ENCODE measurements around the gene NR2E3. TPM values are rescaled to one million over a fixed set of nuclear protein-coding genes. Genes with fewer than 3 reads are reported as not detected.
A peak's percentile ranks its signal among the peaks of the same experiment; 100 is the strongest.

NR2E3 gene
- total RNA-seq, 1 experiment from 2014 or later: 0.31 TPM

- peak overlapping the region; percentile 5 for H3K18ac ChIP-seq (ENCODE audit: insufficient read length, low read depth, low read length)
These were observed 3.2 kb upstream of the NR2E3 start for GRCh38 chr15:71807125-71807629.

More at GRCh38 chr15:71807125-71807629, 3.2 kb upstream of the NR2E3 start:
- Histone ChIP-seq H2AK5ac (ENCODE audit: insufficient read length, low read length) (no peak overlapping the region), H2BK12ac (ENCODE audit: insufficient read length, low read depth, low read length) (no peak overlapping the region), H3K79me2 (ENCODE audit: insufficient read depth, low read length) (no peaks in the 10 kb centered on the region), H4K20me1 (ENCODE audit: control insufficient read depth, insufficient read depth, insufficient read length) (no peaks in the 10 kb centered on the region), H3K23ac (ENCODE audit: insufficient read length, low read depth, low read length) (no peak overlapping the region), H3K4ac (ENCODE audit: low read depth, low read length) (no peak overlapping the region), H3K9me3 (ENCODE audit: control insufficient read depth, low read depth, low read length) (no peaks in the 10 kb centered on the region), H3K23me2 (ENCODE audit: insufficient read length, low read depth, low read length, poor library complexity, severe bottlenecking) (no peaks in the 10 kb centered on the region), H3K4me1 (ENCODE audit: insufficient read depth, low read length) (peaks cover 7% of the 10 kb centered on the region; the same call in 1 of the 2 replicates), H3K56ac (ENCODE audit: insufficient read length, low read depth, low read length) (no peak overlapping the region), H4K8ac (replicated peaks; ENCODE audit: insufficient read length, low read depth, low read length) (no peak overlapping the region), H3K9ac (ENCODE audit: extremely low read depth, insufficient read length, low read length) (no peak overlapping the region), H2AFZ (ENCODE audit: low read length) (no peak overlapping the region), H3T11ph (ENCODE audit: low read length) (no peak overlapping the region), H3K27ac (ENCODE audit: insufficient read length, low read depth, low read length) (no peak overlapping the region), H4K5ac (ENCODE audit: insufficient read length, low read depth, low read length) (no peak overlapping the region), H3K14ac (ENCODE audit: insufficient read depth, low read length) (no peak overlapping the region), H3K27me3 (ENCODE audit: insufficient read depth, low read length) (no peaks in the 10 kb centered on the region), H2BK120ac (ENCODE audit: low read depth, low read length, poor library complexity, severe bottlenecking) (no peak overlapping the region), H2BK20ac (ENCODE audit: low read depth, low read length, poor library complexity, severe bottlenecking) (no peak overlapping the region), H2BK5ac (ENCODE audit: insufficient read length, low read length) (no peak overlapping the region), H3K4me2 (ENCODE audit: insufficient read depth, insufficient read length, low read length) (peak overlapping the region; percentile 59), H3K79me1 (ENCODE audit: insufficient read depth, low read depth, low read length, poor library complexity, severe bottlenecking) (no peaks in the 10 kb centered on the region), H2BK15ac (ENCODE audit: low read depth, low read length) (no peak overlapping the region), H4K91ac (ENCODE audit: insufficient read length, low read depth, low read length) (no peak overlapping the region)
- Mint-ChIP-seq H3K36me3 (ENCODE audit: insufficient read depth in 1 of 3, low read depth in 3 of 3) (no peaks in the 10 kb centered on the region; a peak in 1 of 7 replicates), H3K4me3 (peak overlapping the region; percentile 31 to 72), H3K4me1 (peaks cover 41 to 54% of the 10 kb centered on the region in 2 experiments), H3K27me3 (ENCODE audit: low read depth) (peaks cover 4% of the 10 kb centered on the region), H3K27ac (peak overlapping the region; percentile 54 to 90 (median 89)), H3K9me3 (no peaks in the 10 kb centered on the region)
- WGBS (ENCODE audit: extremely low coverage, insufficient read length, low lambda C conversion rate): no CpG with 5 or more reads among the region's 15 CpGs
- no peak for TF ChIP-seq CTCF (conservative IDR thresholded peaks at IDR 0.05)
- DNase-seq: peak; percentile 65
